Neural progenitor cell (in vitro differentiated cells): ENCODE data around the gene GUCY2D. TPM values are rescaled to one million over a fixed set of nuclear protein-coding genes. Genes with fewer than 3 reads are reported as not detected.

ENCODE experiments used
- DNase-seq: peaks from one replicate; pipeline ENCODE4 v3.0.0-alpha.2; 2016; ENCODE audit warnings: low spot score
- H2AFZ ChIP-seq: fragments of 200-600 bp; sonication (generic); replicated peaks from 2 replicates; pipeline ENCODE4 v1.6.1; 2016; ENCODE audit warnings: antibody characterized with exemption
- H3F3A ChIP-seq: fragments of 200-600 bp; sonication (generic); 2 replicates; pipeline ENCODE4 v1.6.1; 2016; ENCODE audit warnings: antibody characterized with exemption, low read depth
- H3K27ac ChIP-seq: fragments of 200-600 bp; sonication (generic); 2 replicates; pipeline ENCODE4 v1.5.1; 2016; ENCODE audit warnings: mild to moderate bottlenecking
- H3K27me3 ChIP-seq: fragments of 200-600 bp; sonication (generic); 2 replicates; pipeline ENCODE4 v1.6.1; 2016; ENCODE audit warnings: mild to moderate bottlenecking, moderate library complexity
- H3K36me3 ChIP-seq: fragments of 200-600 bp; sonication (generic); 2 replicates; pipeline ENCODE4 v1.5.1; 2016
- H3K4me1 ChIP-seq: fragments of 200-600 bp; sonication (generic); 2 replicates; pipeline ENCODE4 v1.6.1; 2016; ENCODE audit warnings: mixed run types
- H3K4me2 ChIP-seq: fragments of 200-600 bp; sonication (generic); 2 replicates; pipeline ENCODE4 v1.6.1; 2016
- H3K4me3 ChIP-seq: fragments of 200-600 bp; sonication (generic); 2 replicates; pipeline ENCODE4 v1.5.1; 2016
- H3K79me2 ChIP-seq: fragments of 200-600 bp; sonication (generic); 2 replicates; pipeline ENCODE4 v1.6.1; 2016; ENCODE audit warnings: low read depth
- H3K9ac ChIP-seq: fragments of 200-600 bp; sonication (generic); 2 replicates; pipeline ENCODE4 v1.6.1; 2016
- H3K9me3 ChIP-seq: fragments of 200-600 bp; sonication (generic); 2 replicates; pipeline ENCODE4 v1.5.1; 2016; ENCODE audit warnings: low read depth
- H4K20me1 ChIP-seq: fragments of 200-600 bp; sonication (generic); 2 replicates; pipeline ENCODE4 v1.6.1; 2016; ENCODE audit warnings: low read depth
- H3K27ac Mint-ChIP-seq: 3 replicates; pipeline ENCODE4 v1.8.0; 2021; ENCODE audit warnings: mixed read lengths
- H3K27me3 Mint-ChIP-seq: 2 replicates; pipeline ENCODE4 v1.8.0; 2022; ENCODE audit warnings: low read depth, mild to moderate bottlenecking, inconsistent platforms, moderate library complexity, mixed read lengths; ENCODE audit not compliant: insufficient read depth
- H3K36me3 Mint-ChIP-seq: 3 replicates; pipeline ENCODE4 v1.8.0; 2021; ENCODE audit warnings: mixed read lengths
- H3K4me1 Mint-ChIP-seq: 3 replicates; pipeline ENCODE4 v1.8.0; 2021; ENCODE audit warnings: mixed read lengths
- H3K4me3 Mint-ChIP-seq: 3 replicates; pipeline ENCODE4 v1.8.0; 2021; ENCODE audit warnings: mild to moderate bottlenecking, moderate library complexity, mixed read lengths
- H3K9me3 Mint-ChIP-seq: 3 replicates; pipeline ENCODE4 v1.8.0; 2020; ENCODE audit warnings: mixed read lengths
- EZH2 ChIP-seq: fragments of 200-600 bp; sonication (generic); IDR thresholded peaks from 2 replicates; pipeline ENCODE4 v1.6.1; 2017; ENCODE audit warnings: antibody characterized with exemption, mild to moderate bottlenecking, moderate library complexity
- EZH2phosphoT487 ChIP-seq: fragments of 200-600 bp; sonication (generic); IDR thresholded peaks from 2 replicates; pipeline ENCODE4 v1.6.1; 2017; ENCODE audit warnings: antibody characterized with exemption
- total RNA-seq: library from RNA; depleted of rRNA; stranded (reverse); fragments of >200 nt; gene quantifications from 2 replicates; pipeline ENCODE4 v1.2.3, GENCODE V29; 2015; ENCODE audit warnings: low replicate concordance
- TF ChIP-seq, protein P1 (sequence below): fragments of 200-600 bp; sonication (generic); IDR thresholded peaks from 2 replicates; pipeline ENCODE4 v1.5.1; 2017; ENCODE audit warnings: antibody characterized with exemption, mild to moderate bottlenecking

The GUCY2D gene
- total RNA-seq, 1 donor from 2014 or later = not detected

DNA sequence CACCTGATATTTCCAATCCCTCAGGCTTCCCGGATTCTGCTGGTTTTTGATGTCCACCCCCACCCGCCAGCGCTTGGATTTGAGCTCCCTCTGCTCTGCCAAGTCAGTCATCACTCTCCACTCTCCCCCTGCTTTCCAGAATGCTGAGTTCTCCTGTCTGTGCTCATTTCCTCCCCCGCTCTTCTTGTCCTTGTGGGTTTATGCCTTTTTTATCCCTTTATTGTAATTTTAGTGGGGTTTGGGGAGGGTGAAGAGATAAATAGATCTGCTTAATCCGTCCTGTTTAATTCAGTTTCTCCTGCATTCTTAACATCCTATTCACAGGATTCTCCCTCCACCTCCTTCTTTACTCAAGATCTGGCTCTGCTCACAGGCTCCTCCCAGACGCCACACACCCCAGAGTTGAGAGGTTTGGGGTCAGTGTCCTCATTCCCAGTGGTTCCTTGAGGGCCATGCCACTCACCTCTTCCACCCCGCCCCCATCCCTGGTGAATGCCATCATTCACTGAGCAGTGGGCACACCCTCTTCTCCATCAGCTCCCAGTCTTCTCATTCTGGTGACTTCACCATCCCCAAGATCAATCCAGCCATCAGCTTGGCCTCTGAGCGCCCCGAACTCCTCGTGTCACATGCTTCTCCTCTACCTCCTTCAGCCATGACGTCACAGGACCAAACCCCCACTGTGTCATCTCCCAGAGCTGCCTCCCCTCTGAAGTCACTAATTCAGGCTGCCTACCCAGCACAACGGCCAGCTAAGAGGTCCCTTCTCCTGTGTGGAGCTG, 15.1 kb upstream of the GUCY2D start:
- peak overlapping the region; percentile 54 for H2AFZ ChIP-seq
- Mint-ChIP-seq H3K4me3 (no peak overlapping the region), H3K27ac (no peak overlapping the region), H3K4me1 (peaks cover 5% of the 10 kb centered on the region), H3K27me3 (peaks cover 16% of the 10 kb centered on the region), H3K36me3 (no peaks in the 10 kb centered on the region), H3K9me3 (peaks cover 7% of the 10 kb centered on the region)
- H3K9ac ChIP-seq = no peak overlapping the region
- H3F3A ChIP-seq = peaks cover 11% of the 10 kb centered on the region
- H3K79me2 ChIP-seq = no peaks in the 10 kb centered on the region
- H3K4me2 ChIP-seq = no peak overlapping the region
- no peaks in the 10 kb centered on the region for H4K20me1 ChIP-seq
- peaks cover 20% of the 10 kb centered on the region for H3K27me3 ChIP-seq
- no peaks in the 10 kb centered on the region for H3K4me1 ChIP-seq
- no peak for DNase-seq
- H3K9me3 ChIP-seq = no peaks in the 10 kb centered on the region
- H3K4me3 ChIP-seq = no peak overlapping the region
- TF ChIP-seq EZH2 = no peak
- no peak for TF ChIP-seq EZH2phosphoT487
- TF ChIP-seq, protein P1, sequence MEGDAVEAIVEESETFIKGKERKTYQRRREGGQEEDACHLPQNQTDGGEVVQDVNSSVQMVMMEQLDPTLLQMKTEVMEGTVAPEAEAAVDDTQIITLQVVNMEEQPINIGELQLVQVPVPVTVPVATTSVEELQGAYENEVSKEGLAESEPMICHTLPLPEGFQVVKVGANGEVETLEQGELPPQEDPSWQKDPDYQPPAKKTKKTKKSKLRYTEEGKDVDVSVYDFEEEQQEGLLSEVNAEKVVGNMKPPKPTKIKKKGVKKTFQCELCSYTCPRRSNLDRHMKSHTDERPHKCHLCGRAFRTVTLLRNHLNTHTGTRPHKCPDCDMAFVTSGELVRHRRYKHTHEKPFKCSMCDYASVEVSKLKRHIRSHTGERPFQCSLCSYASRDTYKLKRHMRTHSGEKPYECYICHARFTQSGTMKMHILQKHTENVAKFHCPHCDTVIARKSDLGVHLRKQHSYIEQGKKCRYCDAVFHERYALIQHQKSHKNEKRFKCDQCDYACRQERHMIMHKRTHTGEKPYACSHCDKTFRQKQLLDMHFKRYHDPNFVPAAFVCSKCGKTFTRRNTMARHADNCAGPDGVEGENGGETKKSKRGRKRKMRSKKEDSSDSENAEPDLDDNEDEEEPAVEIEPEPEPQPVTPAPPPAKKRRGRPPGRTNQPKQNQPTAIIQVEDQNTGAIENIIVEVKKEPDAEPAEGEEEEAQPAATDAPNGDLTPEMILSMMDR = no peak
- no peak overlapping the region for H3K27ac ChIP-seq
- no peaks in the 10 kb centered on the region for H3K36me3 ChIP-seq

DNA sequence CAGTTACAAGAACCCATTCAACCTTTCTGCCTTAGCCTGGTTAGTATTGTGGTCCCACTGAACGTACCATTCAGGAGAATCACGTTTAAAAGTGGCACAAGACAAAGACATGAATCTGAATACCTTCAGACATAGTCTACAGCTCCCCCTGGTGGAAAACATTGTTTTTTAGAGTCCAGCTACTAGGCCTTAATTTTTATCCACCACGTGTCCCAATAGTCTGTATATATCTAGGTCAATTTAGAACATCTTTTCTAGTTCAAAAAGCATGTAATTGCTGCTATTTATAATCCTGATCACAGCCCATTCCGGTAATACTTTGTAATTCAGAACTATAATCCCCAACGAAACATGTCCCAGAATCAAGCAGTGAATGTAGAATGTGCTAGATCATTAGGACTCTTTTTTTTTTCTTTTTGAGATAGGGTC, 13.7 kb upstream of the GUCY2D start:
- Histone ChIP-seq H3K36me3 (no peaks in the 10 kb centered on the region), H3K27ac (no peak overlapping the region), H3K27me3 (peaks cover 20% of the 10 kb centered on the region), H3K9ac (no peak overlapping the region), H3K4me2 (no peak overlapping the region), H3F3A (peaks cover 11% of the 10 kb centered on the region), H3K79me2 (no peaks in the 10 kb centered on the region), H3K4me1 (no peaks in the 10 kb centered on the region), H3K4me3 (no peak overlapping the region), H3K9me3 (no peaks in the 10 kb centered on the region), H4K20me1 (no peaks in the 10 kb centered on the region), H2AFZ (no peak overlapping the region)
- H3K27ac Mint-ChIP-seq = no peak overlapping the region
- peaks cover 5% of the 10 kb centered on the region for H3K4me1 Mint-ChIP-seq
- peaks cover 7% of the 10 kb centered on the region for H3K9me3 Mint-ChIP-seq
- peaks cover 19% of the 10 kb centered on the region for H3K27me3 Mint-ChIP-seq
- DNase-seq = peak; percentile 87
- peak overlapping the region; percentile 81 for H3K4me3 Mint-ChIP-seq
- TF ChIP-seq, protein P1 = peak; percentile 80
- TF ChIP-seq EZH2phosphoT487 = no peak
- no peaks in the 10 kb centered on the region for H3K36me3 Mint-ChIP-seq

DNA sequence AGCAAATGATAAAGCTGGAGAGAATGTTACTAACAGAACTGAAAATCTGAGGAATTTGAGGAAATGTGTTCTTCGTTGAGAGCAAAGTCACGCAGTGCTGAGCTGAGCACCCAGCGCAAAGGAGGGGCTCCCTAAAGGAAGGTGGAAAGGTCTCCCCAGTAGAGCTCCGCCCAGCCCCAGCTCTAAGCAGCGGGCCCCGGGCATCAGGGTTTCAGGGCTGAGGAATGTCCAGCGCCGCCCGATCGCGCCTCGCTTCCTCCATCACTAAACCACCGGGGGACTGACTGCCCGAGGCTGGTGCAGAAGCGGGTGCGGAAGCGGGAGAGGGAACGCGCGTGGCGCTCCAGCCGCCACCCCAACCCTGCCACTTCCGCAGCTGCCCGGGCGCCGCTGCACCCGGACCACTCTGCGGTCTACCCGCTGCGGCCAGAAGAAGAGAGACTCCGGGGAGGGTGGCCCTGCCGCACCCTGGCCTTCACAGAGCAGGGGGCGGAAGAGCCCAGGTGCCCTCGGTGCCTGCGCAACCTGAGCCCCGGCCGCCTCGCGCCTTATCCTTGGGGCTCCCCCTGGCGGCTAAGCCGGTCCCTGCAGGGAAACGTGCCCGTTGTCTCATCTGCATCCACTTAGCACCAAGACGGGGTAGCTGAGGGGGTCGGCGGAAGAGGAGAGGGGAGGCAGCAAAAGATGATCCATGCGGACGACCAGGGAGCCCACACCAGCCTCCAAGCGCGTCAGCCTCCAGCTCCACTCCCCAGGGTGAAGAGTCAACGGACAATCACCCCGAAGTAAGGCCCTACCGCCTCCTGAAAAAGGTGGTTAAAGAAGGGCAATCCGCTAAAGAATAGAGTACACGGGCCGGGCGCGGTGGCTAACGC, 12.4 kb upstream of the GUCY2D start:
- H3K9me3 Mint-ChIP-seq = peaks cover 7% of the 10 kb centered on the region
- TF ChIP-seq EZH2 (peak; percentile 43), EZH2phosphoT487 (no peak)
- TF ChIP-seq, protein P1 = peak; percentile 95
- peak overlapping the region; percentile 90 for H3K4me2 ChIP-seq
- no peaks in the 10 kb centered on the region for H3K79me2 ChIP-seq
- no peaks in the 10 kb centered on the region for H3K4me1 ChIP-seq
- peaks cover 14% of the 10 kb centered on the region for H3K27me3 Mint-ChIP-seq
- no peaks in the 10 kb centered on the region for H3K9me3 ChIP-seq
- H2AFZ ChIP-seq = peak overlapping the region; percentile 94
- H4K20me1 ChIP-seq = no peaks in the 10 kb centered on the region
- H3K4me1 Mint-ChIP-seq = peaks cover 5% of the 10 kb centered on the region
- H3K27ac Mint-ChIP-seq = no peak overlapping the region
- no peak overlapping the region for H3K9ac ChIP-seq
- H3K36me3 Mint-ChIP-seq = no peaks in the 10 kb centered on the region
- peaks cover 20% of the 10 kb centered on the region for H3K27me3 ChIP-seq
- peak; percentile 89 for DNase-seq
- H3K4me3 ChIP-seq = peak overlapping the region; percentile 56
- no peak overlapping the region for H3K27ac ChIP-seq
- peak overlapping the region; percentile 81 for H3K4me3 Mint-ChIP-seq
- no peaks in the 10 kb centered on the region for H3K36me3 ChIP-seq
- peaks cover 11% of the 10 kb centered on the region for H3F3A ChIP-seq
